Effector memory CD8-positive, alpha-beta T cell (primary cell): ENCODE data around the gene PLPP7.
A peak's percentile ranks its signal among the peaks of the same experiment; 100 is the strongest.

Experiments
- ATAC-seq: fragments of 150-1000 bp; cut with Tn5 transposase; replicated peaks from 2 replicates; pipeline ENCODE4 v1.10.0; 2021; ENCODE audit warnings: mild to moderate bottlenecking, moderate library complexity
- DNase-seq, 3 experiments: peaks; one replicate each; pipeline ENCODE4 v3.0.0; 2021
- H3K27ac Mint-ChIP-seq, 2 donors: one replicate each; pipeline ENCODE4 v1.8.0; 2022; ENCODE audit warnings: mild to moderate bottlenecking in 2 of 2, mixed read lengths in 2 of 2, moderate library complexity in 2 of 2
- H3K27me3 Mint-ChIP-seq, 2 donors: one replicate each; pipeline ENCODE4 v1.8.0; 2022; ENCODE audit warnings: mixed read lengths in 2 of 2
- H3K36me3 Mint-ChIP-seq: one replicate; pipeline ENCODE4 v1.8.0; 2022; ENCODE audit warnings: mild to moderate bottlenecking, moderate library complexity, mixed read lengths; ENCODE audit not compliant: insufficient read depth
- H3K4me1 Mint-ChIP-seq, 2 donors: one replicate each; pipeline ENCODE4 v1.8.0; 2022; ENCODE audit warnings: low read depth in 2 of 2, mixed read lengths in 2 of 2
- H3K4me3 Mint-ChIP-seq, 2 donors: one replicate each; pipeline ENCODE4 v1.8.0; 2022; ENCODE audit warnings: mild to moderate bottlenecking in 2 of 2, mixed read lengths in 2 of 2, moderate library complexity in 2 of 2
- H3K9me3 Mint-ChIP-seq, 2 donors: one replicate each; pipeline ENCODE4 v1.8.0; 2022; ENCODE audit warnings: mixed read lengths in 2 of 2

Gene PLPP7

GRCh38 chr9:131308906-131309529 is 19.5 kb downstream of the PLPP7 start:
- no peak for DNase-seq
- peak overlapping the region; percentile 17 to 90 for H3K27ac Mint-ChIP-seq
- ATAC-seq = no peak
- peaks cover 9 to 11% of the 10 kb centered on the region in 2 donors for H3K4me1 Mint-ChIP-seq
- H3K36me3 Mint-ChIP-seq = peaks cover 7% of the 10 kb centered on the region
- no peak overlapping the region for H3K4me3 Mint-ChIP-seq
- H3K27me3 Mint-ChIP-seq = no peaks in the 10 kb centered on the region
- no peaks in the 10 kb centered on the region for H3K9me3 Mint-ChIP-seq

GRCh38 chr9:131309530-131310276 is 20.2 kb downstream of the PLPP7 start:
- DNase-seq (no peak), ATAC-seq (no peak)
- Mint-ChIP-seq H3K9me3 (no peaks in the 10 kb centered on the region), H3K4me3 (peak overlapping the region in 1 of 2 donors; percentile 73), H3K27me3 (no peaks in the 10 kb centered on the region), H3K4me1 (peaks cover 9 to 11% of the 10 kb centered on the region in 2 donors), H3K36me3 (peaks cover 10% of the 10 kb centered on the region), H3K27ac (peak overlapping the region; percentile 87 to 90)

GRCh38 chr9:131310833-131311554 is 21.5 kb downstream of the PLPP7 start:
- H3K27me3 Mint-ChIP-seq = no peaks in the 10 kb centered on the region
- H3K9me3 Mint-ChIP-seq = no peaks in the 10 kb centered on the region
- H3K4me3 Mint-ChIP-seq = peak overlapping the region; percentile 63 to 73
- H3K27ac Mint-ChIP-seq = peak overlapping the region; percentile 87 to 90
- peaks cover 10% of the 10 kb centered on the region for H3K36me3 Mint-ChIP-seq
- peaks cover 9 to 11% of the 10 kb centered on the region in 2 donors for H3K4me1 Mint-ChIP-seq
- DNase-seq (peak; percentile 69 to 73 (median 71)), ATAC-seq (peak; percentile 97)

GRCh38 chr9:131312246-131312645 is 22.7 kb downstream of the PLPP7 start:
- Mint-ChIP-seq H3K4me1 (peaks cover 9 to 11% of the 10 kb centered on the region in 2 donors), H3K27ac (peak overlapping the region; percentile 36 to 76), H3K4me3 (peak overlapping the region in 1 of 2 donors; percentile 24), H3K9me3 (no peaks in the 10 kb centered on the region), H3K36me3 (peaks cover 7% of the 10 kb centered on the region), H3K27me3 (no peaks in the 10 kb centered on the region)
- ATAC-seq (no peak), DNase-seq (no peak)

- Mint-ChIP-seq H3K36me3 (peaks cover 11% of the 10 kb centered on the region), H3K4me3 (peak overlapping the region in 1 of 2 donors; percentile 24), H3K27ac (peak overlapping the region; percentile 36 to 76), H3K9me3 (no peaks in the 10 kb centered on the region), H3K27me3 (no peaks in the 10 kb centered on the region), H3K4me1 (peaks cover 9 to 11% of the 10 kb centered on the region in 2 donors)
- DNase-seq (no peak), ATAC-seq (no peak)
Measured at GRCh38 chr9:131312822-131313770, 23.6 kb downstream of the PLPP7 start.

GRCh38 chr9:131318231-131319085 is 28.9 kb downstream of the PLPP7 start:
- DNase-seq (no peak), ATAC-seq (no peak)
- H3K4me3 Mint-ChIP-seq = no peak overlapping the region
- peaks cover 6% of the 10 kb centered on the region for H3K36me3 Mint-ChIP-seq
- H3K27ac Mint-ChIP-seq = no peak overlapping the region
- H3K4me1 Mint-ChIP-seq = no peaks in the 10 kb centered on the region
- H3K9me3 Mint-ChIP-seq = no peaks in the 10 kb centered on the region
- H3K27me3 Mint-ChIP-seq = peaks cover 0 to 6% of the 10 kb centered on the region in 2 donors

- no peak for ATAC-seq
- Mint-ChIP-seq H3K27ac (no peak overlapping the region), H3K4me1 (no peaks in the 10 kb centered on the region), H3K27me3 (peaks cover 0 to 6% of the 10 kb centered on the region in 2 donors), H3K9me3 (no peaks in the 10 kb centered on the region), H3K4me3 (no peak overlapping the region), H3K36me3 (peaks cover 6% of the 10 kb centered on the region)
- DNase-seq = no peak
Measured at GRCh38 chr9:131319486-131319885, 30.0 kb downstream of the PLPP7 start.

GRCh38 chr9:131320031-131320685 is 30.6 kb downstream of the PLPP7 start:
- H3K27me3 Mint-ChIP-seq = peaks cover 0 to 6% of the 10 kb centered on the region in 2 donors
- no peak overlapping the region for H3K27ac Mint-ChIP-seq
- H3K36me3 Mint-ChIP-seq = peaks cover 4% of the 10 kb centered on the region
- no peak for DNase-seq
- H3K4me1 Mint-ChIP-seq = no peaks in the 10 kb centered on the region
- no peaks in the 10 kb centered on the region for H3K9me3 Mint-ChIP-seq
- no peak for ATAC-seq
- H3K4me3 Mint-ChIP-seq = no peak overlapping the region

- Mint-ChIP-seq H3K36me3 (no peaks in the 10 kb centered on the region), H3K4me1 (peaks cover 0 to 1% of the 10 kb centered on the region in 2 donors), H3K4me3 (no peak overlapping the region), H3K27me3 (peaks cover 0 to 2% of the 10 kb centered on the region in 2 donors), H3K27ac (no peak overlapping the region), H3K9me3 (no peaks in the 10 kb centered on the region)
- no peak for ATAC-seq
- DNase-seq = no peak
Measured at GRCh38 chr9:131323629-131324028, 34.1 kb downstream of the PLPP7 start.

GRCh38 chr9:131324736-131325679 is 35.5 kb downstream of the PLPP7 start:
- Mint-ChIP-seq H3K4me1 (peaks cover 0 to 1% of the 10 kb centered on the region in 2 donors), H3K4me3 (no peak overlapping the region), H3K9me3 (no peaks in the 10 kb centered on the region), H3K27ac (peak overlapping the region in 1 of 2 donors; percentile 60), H3K27me3 (no peaks in the 10 kb centered on the region), H3K36me3 (no peaks in the 10 kb centered on the region)
- ATAC-seq (no peak), DNase-seq (no peak)

- Mint-ChIP-seq H3K9me3 (no peaks in the 10 kb centered on the region), H3K36me3 (no peaks in the 10 kb centered on the region), H3K27me3 (no peaks in the 10 kb centered on the region), H3K4me1 (peaks cover 0 to 1% of the 10 kb centered on the region in 2 donors), H3K27ac (no peak overlapping the region), H3K4me3 (no peak overlapping the region)
- DNase-seq = no peak
- no peak for ATAC-seq
Measured at GRCh38 chr9:131329241-131329641, 39.7 kb downstream of the PLPP7 start.
